Fibroblast of lung (primary cell): ENCODE results near the gene MEGF8.

Experiments used
- CTCF ChIP-seq, 2 donors: IDR thresholded peaks in 1 of 2; conservative IDR thresholded peaks in 1 of 2; 1 replicate in 1 of 2; 2 replicates in 1 of 2; pipeline ENCODE4 v1.5.1; 2011 to 2012; ENCODE audit warnings: low read length in 2 of 2, control low read depth in 1 of 2, inconsistent platforms in 1 of 2, low read depth in 1 of 2, mild to moderate bottlenecking in 1 of 2
- EZH2 ChIP-seq: IDR thresholded peaks from 2 replicates; pipeline ENCODE4 v1.5.1; 2012; ENCODE audit warnings: low read length, control low read depth, mild to moderate bottlenecking; ENCODE audit errors: missing control alignments

- TF ChIP-seq CTCF (conservative IDR thresholded peaks at IDR 0.05 in 1 of 2, IDR thresholded peaks at IDR 0.05 in 1 of 2; ENCODE audit: low read depth in 1 of 2, low read length in 2 of 2) (no peak), EZH2 (no peak)
These were observed 44.1 kb downstream of the MEGF8 start for GRCh38 chr19:42369433-42370067.
